CD4-positive, alpha-beta T cell treated with Interferon gamma for 1 hour (primary cell): ENCODE results near the gene SOHLH2.

ENCODE experiments used
- DNase-seq: peaks from one replicate; pipeline ENCODE4 v3.0.0-alpha.2; 2020

Gene SOHLH2

GRCh38 chr13:36131222-36131930, 83.0 kb downstream of the SOHLH2 start, which contains the start of gene DCLK1:
Gene DCLK1, minus strand, starts transcription at chr13:36131382.
- DNase-seq: no peak

DNA sequence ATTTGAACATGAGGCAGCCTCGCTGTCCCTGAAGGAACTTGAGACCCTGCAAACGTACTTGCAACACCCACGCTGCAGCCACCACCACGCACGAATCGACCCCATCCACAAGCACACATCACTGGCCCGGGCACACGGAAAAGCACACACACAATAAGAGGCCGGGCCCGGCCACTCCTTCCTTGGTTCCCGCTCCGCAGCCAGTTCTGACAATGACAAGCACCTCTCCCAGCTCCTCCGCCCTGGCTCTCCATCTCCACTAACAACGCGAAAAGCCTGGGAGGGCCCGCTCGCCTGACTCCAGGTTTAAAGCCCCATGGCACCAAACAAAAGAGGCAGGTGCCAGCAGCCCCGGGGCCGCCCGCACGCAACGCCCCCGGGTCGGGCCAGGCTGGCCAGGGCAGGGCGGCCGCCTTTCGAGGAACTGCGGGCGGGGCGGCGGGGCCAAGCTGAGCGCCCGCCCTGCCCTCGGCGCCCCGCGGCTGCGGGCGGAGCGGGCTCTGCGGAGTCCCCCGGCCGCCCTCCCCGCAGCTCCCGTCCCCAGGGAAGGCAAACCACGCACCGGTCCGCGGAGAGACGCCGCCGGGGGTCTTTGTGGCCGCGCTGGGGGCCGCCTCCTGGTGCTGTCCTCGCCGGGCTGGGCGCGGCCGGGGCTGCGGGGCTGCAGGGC, 83.7 kb downstream of the SOHLH2 start:
- no peak for DNase-seq

- no peak for DNase-seq
Observed at GRCh38 chr13:36130193-36130551, 84.2 kb downstream of the SOHLH2 start.

- no peak for DNase-seq
Observed at GRCh38 chr13:36129539-36129938, 84.8 kb downstream of the SOHLH2 start.

- DNase-seq: no peak
Observed at GRCh38 chr13:36126491-36126890, 87.9 kb downstream of the SOHLH2 start.

DNA sequence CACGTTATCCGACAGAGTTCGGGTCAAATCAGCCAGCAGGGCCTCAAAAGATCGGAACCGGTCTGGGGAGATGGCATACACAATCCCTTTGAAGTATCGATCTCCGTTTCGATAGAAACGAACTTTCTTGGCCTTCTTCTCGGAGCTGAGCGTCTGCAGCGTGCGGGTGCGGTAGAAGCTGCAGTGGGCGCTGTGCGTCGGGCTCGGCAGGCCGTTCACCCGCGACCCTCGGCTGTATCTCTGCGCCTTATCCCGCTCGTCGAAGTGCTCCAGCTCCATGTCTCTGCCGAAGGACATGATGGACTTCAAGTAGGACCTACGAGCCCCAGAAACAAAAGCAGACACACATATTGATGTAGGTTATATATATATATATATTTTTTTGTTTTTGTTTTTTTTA, 88.5 kb downstream of the SOHLH2 start:
- no peak for DNase-seq

DNA sequence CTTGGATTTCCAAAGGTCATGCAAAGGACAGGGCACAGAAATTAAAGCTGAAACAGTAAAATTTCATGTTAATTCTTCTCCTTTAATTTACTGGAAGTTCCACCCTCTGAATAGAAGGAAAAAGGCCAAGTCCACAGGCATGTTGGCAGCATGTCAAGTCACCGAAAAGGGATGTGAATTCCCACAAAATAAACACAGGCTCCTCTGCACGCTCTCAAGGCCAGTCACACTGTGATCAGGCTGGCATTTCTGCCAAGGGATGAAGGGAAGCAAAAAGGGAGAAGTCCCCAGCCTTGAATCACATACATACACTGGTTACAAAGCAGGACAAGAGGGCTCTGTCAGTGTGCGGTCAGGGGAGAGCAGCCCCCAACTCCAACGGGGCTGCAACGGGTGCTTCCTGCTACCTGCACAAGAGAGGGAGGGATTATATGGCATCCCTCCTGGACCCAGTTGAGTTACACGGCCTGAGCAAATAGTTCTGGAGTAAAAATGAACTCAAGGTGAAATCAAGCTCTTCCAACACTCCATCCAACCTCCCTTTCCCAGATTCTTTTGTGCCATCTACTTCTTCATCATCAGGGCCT, 90.0 kb downstream of the SOHLH2 start:
- no peak for DNase-seq
